GM12892 (cell line): ENCODE data around the gene FGF22. TPM values are rescaled to one million over a fixed set of nuclear protein-coding genes. Genes with fewer than 3 reads are reported as not detected.

Experiments
- DNase-seq: peaks from one replicate; pipeline ENCODE4 v3.0.0; 2011; ENCODE audit not compliant: insufficient read length
- FAIRE-seq: peaks from 2 replicates; lab custom pipeline; 2011; peaks lifted over from hg19 to GRCh38; lab: Jason Lieb, UNC
- POLR2A ChIP-seq: IDR thresholded peaks from 2 replicates; pipeline ENCODE4 v1.6.1; 2011; ENCODE audit warnings: low read depth, low read length, control low read depth
- POLR2AphosphoS5 ChIP-seq: IDR thresholded peaks from 2 replicates; pipeline ENCODE4 v1.6.1; 2011; ENCODE audit warnings: low read depth, low read length, control low read depth
- TAF1 ChIP-seq: IDR thresholded peaks from 2 replicates; pipeline ENCODE4 v1.6.1; 2011; ENCODE audit warnings: low read depth, mild to moderate bottlenecking, control low read depth, low read length, borderline replicate concordance
- polyA plus RNA-seq: library from polyadenylated mRNA; unstranded; fragments of >200 nt; gene quantifications from one replicate; pipeline ENCODE4 v1.2.1, GENCODE V29; 2012; ENCODE audit warnings: missing spikeins, inconsistent platforms; ENCODE audit not compliant: missing spikeins

Gene FGF22
- polyA plus RNA-seq = 0.17 TPM

DNA sequence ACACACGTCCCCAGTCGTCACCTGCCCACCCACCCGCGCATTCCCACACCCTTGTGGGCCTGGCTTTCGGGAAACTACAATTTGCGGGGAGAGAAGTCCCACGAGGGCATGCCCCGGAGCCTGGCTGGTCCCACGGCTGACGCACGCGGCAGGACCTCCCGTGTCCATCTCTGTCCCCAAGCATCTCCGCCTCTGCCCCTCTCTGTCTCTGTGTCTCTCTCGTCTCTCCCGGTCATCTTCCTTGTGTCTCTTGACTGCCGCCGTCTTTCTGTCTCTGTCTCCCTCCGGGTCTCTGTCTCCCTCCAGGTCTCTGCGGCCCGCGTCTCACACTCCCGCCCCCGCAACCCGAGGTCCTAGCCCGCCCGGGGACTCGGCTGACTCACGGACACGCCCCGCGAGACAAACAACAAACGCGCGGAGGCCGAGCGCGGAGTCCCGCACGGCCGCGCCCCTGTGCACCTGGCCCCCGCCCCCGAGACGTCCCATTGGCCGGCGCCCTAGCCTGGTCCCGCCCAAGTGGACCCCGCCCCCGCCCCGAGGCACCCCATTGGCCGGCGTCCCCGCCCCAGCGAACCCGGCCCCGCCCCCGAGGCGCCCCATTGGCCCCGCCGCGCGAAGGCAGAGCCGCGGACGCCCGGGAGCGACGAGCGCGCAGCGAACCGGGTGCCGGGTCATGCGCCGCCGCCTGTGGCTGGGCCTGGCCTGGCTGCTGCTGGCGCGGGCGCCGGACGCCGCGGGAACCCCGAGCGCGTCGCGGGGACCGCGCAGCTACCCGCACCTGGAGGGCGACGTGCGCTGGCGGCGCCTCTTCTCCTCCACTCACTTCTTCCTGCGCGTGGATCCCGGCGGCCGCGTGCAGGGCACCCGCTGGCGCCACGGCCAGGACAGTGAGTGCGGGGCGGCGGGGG is at the start of gene FGF22:
Gene FGF22, plus strand, starts transcription at position 627 of the 908 bp plus-strand sequence. Its CDS starts 47 bp downstream, at position 674.
- FAIRE-seq (peak; percentile 83), DNase-seq (peak; percentile 98)
- no peak for TF ChIP-seq POLR2A
- no peak for TF ChIP-seq POLR2AphosphoS5
- no peak for TF ChIP-seq TAF1

DNA sequence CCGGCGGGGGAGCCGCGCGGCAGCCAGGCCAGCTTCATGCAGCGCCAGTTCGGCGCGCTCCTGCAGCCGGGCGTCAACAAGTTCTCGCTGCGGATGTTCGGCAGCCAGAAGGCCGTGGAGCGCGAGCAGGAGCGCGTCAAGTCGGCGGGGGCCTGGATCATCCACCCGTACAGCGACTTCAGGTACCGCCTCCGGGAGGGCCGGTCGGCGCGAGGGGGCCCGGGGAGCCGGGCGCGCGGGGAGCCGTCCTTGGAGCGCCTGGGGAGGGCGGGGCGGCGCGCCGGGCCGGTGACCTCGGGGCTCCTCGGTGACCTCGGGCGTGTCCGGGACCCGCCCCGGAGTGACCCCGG is 49.3 kb upstream of the FGF22 start:
- no peak for TF ChIP-seq TAF1
- no peak for TF ChIP-seq POLR2A
- no peak for TF ChIP-seq POLR2AphosphoS5
- FAIRE-seq (no peak), DNase-seq (no peak)

GRCh38 chr19:590750-591098 is 49.0 kb upstream of the FGF22 start:
- FAIRE-seq (no peak), DNase-seq (no peak)
- TF ChIP-seq POLR2A (no peak), TAF1 (no peak), POLR2AphosphoS5 (no peak)

GRCh38 chr19:591099-591958 is 48.4 kb upstream of the FGF22 start:
- DNase-seq (no peak), FAIRE-seq (no peak)
- TF ChIP-seq TAF1 = no peak
- no peak for TF ChIP-seq POLR2A
- TF ChIP-seq POLR2AphosphoS5 = no peak

GRCh38 chr19:592101-592500 is 47.6 kb upstream of the FGF22 start:
- FAIRE-seq (no peak), DNase-seq (no peak)
- TF ChIP-seq POLR2AphosphoS5 (no peak), POLR2A (no peak), TAF1 (no peak)

- TF ChIP-seq POLR2A = no peak
- no peak for FAIRE-seq
- no peak for DNase-seq
These were observed 46.6 kb upstream of the FGF22 start for GRCh38 chr19:593055-593454.

DNA sequence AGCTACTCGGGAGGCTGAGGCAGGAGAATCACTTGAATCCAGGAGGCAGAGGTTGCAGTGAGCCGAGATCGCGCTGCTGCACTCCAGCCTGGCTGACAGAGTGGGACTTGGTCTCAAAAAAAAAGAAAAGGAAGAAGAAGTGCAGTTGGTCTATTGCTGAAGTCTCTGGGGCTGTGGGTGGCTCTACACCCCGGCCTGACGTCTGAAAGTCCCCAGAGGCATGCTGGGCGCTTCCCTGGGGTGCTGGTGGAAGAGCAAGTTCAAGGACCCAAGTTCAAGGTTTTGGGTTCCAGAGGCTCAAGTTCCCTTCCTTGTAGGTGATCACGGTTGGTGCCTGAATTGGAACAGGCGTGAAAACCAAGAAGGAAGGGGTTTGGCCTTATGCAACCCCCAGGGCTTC is 46.2 kb upstream of the FGF22 start:
- DNase-seq = no peak
- no peak for FAIRE-seq
- TF ChIP-seq POLR2A (no peak), TAF1 (no peak), POLR2AphosphoS5 (no peak)

GRCh38 chr19:594265-594870 is 45.3 kb upstream of the FGF22 start:
- FAIRE-seq (no peak), DNase-seq (no peak)
- TF ChIP-seq POLR2A = no peak
- TF ChIP-seq TAF1 = no peak
- TF ChIP-seq POLR2AphosphoS5 = no peak

GRCh38 chr19:595326-596262 is 44.1 kb upstream of the FGF22 start:
- DNase-seq (no peak), FAIRE-seq (no peak)
- TF ChIP-seq TAF1 = no peak
- no peak for TF ChIP-seq POLR2AphosphoS5
- TF ChIP-seq POLR2A = no peak

DNA sequence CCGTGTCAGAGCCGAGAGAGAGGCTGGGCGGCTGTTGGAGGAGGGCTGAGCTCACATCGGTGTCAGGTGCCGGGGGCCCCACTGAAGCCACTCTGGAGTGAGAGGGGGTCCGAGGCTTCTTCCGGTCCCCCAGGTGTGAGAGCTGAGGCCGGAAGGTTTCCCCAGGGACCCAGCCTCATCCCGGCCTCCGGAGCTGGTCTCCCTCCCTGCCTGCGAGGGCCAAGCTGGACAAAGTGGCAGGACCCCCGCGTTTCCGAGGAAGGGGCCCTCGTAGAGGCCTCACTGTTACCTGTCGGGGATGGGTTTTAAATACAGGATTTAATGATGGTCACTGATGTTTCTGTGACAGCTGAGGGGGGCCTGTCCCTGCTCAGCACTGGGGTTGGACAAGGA is 43.4 kb upstream of the FGF22 start:
- TF ChIP-seq POLR2AphosphoS5 (no peak), TAF1 (no peak), POLR2A (no peak)
- DNase-seq (no peak), FAIRE-seq (no peak)
